AG10803 (cell line): ENCODE results near the gene LSAMP.
"Not testable (repeated sequence)": the region's sequence is repeated elsewhere in the genome, so short reads cannot be mapped to it uniquely, and the experiment has no call there.

Experiments used
- DNase-seq: peaks from one replicate; pipeline ENCODE4 v3.0.0; 2010; ENCODE audit warnings: low read depth
- H3K4me3 ChIP-seq: 2 replicates; pipeline ENCODE4 v1.5.1; 2011; ENCODE audit warnings: mild to moderate bottlenecking, low read length, control low read depth
- TF ChIP-seq, protein P1 (sequence below): conservative IDR thresholded peaks from 2 replicates; pipeline ENCODE4 v1.5.1; 2011; ENCODE audit warnings: mild to moderate bottlenecking, low read length, control low read depth, inconsistent platforms

The LSAMP gene

DNA sequence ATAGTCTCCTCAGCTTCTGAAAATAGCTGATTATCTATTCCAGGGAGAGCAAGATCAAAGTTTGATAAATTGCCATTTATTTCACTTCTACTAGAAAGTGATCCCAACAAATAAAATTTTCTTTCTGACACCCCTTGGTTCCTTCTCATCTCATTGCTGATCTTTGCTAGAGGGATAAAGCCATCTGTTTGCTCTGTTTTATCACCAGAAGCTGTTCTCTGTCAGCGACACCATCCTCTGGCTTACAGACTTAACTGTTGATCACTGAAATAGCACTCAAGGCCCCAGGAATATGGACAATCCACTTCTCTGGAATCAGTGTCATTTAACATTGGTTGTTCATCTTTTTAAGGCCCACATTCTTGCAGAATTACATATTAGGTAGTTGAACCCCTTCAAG is 219.0 kb downstream of the LSAMP start:
- TF ChIP-seq, protein P1, sequence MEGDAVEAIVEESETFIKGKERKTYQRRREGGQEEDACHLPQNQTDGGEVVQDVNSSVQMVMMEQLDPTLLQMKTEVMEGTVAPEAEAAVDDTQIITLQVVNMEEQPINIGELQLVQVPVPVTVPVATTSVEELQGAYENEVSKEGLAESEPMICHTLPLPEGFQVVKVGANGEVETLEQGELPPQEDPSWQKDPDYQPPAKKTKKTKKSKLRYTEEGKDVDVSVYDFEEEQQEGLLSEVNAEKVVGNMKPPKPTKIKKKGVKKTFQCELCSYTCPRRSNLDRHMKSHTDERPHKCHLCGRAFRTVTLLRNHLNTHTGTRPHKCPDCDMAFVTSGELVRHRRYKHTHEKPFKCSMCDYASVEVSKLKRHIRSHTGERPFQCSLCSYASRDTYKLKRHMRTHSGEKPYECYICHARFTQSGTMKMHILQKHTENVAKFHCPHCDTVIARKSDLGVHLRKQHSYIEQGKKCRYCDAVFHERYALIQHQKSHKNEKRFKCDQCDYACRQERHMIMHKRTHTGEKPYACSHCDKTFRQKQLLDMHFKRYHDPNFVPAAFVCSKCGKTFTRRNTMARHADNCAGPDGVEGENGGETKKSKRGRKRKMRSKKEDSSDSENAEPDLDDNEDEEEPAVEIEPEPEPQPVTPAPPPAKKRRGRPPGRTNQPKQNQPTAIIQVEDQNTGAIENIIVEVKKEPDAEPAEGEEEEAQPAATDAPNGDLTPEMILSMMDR = no peak
- no peak for DNase-seq
- H3K4me3 ChIP-seq = no peak overlapping the region

DNA sequence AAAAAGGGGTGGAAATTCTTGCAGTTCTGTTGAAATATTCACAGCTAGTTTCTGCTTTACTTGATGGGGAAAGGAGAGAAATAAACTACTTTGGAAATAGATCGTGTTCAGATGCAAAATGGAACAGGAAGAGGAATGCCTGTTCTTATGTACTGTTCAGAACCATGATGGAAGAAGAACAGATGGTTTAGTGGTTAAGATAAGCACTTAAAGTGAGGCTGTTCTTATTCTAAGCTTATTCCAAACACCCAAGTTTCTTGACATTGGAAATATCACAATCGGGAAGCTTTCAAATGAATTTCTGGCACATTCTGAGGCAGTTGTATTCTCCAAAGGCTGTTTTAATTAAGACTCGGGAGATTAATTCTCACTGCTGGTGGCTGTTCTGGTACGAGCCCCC is 228.5 kb downstream of the LSAMP start:
- H3K4me3 ChIP-seq = no peak overlapping the region
- TF ChIP-seq, protein P1 = no peak
- no peak for DNase-seq

DNA sequence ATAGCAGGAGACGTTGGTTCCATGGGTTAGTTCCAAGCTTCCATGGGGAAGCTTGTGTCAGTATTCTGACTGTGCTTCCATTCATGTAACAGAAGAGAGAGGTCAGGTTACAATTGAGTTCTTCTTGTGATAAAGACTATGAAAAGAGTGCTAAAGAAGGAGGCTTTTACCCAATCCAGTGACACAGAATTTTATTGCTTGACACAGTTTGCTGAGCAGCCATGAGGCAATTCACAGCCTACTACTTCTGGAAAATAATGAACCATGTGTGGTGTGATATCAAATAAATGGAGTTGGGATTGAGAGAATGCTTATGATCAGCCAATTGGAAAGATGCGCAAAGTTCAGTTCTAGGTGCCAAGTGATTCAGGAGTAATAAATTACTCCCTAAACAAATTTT is 233.4 kb downstream of the LSAMP start:
- DNase-seq = no peak
- H3K4me3 ChIP-seq = no peak overlapping the region
- TF ChIP-seq, protein P1 = no peak

DNA sequence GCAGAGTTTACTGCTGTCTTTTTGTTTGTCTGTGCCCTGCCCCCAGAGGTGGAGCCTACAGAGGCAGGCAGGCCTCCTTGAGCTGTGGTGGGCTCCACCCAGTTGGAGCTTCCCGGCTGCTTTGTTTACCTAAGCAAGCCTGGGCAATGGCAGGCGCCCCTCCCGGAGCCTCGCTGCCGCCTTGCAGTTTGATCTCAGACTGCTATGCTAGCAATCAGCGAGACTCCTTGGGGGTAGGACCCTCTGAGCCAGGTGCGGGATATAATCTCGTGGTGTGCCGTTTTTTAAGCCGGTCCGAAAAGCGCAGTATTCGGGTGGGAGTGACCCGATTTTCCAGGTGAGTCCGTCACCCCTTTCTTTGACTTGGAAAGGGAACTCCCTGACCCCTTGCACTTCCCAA is 236.5 kb downstream of the LSAMP start:
- not testable (repeated sequence) for DNase-seq

DNA sequence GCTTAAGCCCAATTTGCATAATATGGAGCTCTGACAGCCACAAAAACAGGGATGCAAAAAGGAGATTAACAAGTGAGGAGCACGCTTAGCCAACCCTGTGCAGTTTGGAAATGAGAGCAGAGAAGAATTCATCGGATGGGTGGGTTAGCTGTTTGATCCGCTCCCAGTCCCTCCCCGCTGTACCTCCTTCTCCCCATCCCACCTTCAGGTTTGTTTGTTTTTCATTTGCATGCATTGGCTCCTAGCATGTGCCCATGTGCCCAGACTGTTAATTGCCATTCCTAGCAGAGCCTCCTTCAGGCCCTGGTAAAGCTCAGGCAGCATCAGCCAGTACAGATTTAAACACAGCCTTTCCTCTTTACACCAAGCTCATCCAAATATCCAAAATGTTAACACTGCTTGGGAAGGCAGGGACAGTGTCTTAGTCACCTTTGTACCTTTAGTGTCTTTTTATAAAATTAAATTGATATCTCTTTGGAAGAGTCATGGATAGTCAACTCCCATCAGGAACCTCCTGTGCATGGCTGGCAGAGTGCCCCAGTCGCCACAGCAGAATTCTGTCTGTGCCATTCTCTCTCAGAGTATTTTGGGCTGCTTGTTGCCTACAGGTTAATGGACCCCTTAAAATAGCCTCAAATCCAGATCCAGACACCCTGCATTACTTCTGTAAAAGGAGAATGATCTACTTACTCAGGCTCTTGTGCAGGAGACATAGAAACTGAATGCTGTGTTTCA is 244.2 kb downstream of the LSAMP start:
- TF ChIP-seq, protein P1 = no peak
- H3K4me3 ChIP-seq = no peak overlapping the region
- no peak for DNase-seq

More for the DNA sequence above, 236.5 kb downstream of the LSAMP start:
- H3K4me3 ChIP-seq = not testable (repeated sequence)

DNA sequence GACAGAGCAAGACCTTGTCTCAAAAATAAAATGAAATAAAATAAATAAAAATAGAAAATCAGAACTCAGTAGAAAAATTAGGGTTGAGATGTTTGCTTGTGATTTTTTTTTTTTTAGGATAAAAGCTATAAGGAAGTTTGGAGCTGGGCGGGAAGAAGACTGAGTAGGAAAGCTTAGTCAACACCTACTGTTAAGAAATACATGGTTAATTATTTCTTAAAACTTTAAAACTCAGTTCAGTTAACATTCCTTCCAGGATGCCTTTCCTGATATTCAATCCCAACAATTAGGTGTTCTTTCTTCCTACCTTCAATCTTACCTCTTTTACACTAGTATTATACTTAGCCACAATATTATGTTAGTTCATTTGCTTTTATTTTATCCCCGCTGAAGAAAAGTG is 246.2 kb downstream of the LSAMP start:
- no peak for DNase-seq
- TF ChIP-seq, protein P1 = no peak
- H3K4me3 ChIP-seq = no peak overlapping the region

DNA sequence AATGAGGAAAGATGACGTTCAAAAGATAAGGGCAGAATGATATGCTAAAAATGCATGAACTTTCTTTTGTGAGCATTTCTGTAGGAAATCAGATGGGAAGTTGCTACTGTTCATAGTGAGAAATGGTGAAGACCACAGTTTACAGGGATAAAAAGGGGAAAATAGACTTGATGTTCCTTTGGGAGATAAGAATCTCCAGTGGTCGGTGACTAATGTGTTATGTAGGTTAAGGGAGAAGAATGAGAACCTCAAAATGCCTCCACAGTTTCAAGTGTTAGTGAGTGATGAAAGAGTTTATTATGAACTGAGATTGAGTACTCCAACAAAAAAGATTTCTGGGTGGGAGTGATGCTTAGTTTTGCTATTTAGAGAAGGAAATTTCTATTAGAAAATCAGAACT is 247.2 kb downstream of the LSAMP start:
- no peak overlapping the region for H3K4me3 ChIP-seq
- DNase-seq = no peak
- TF ChIP-seq, protein P1 = no peak
